ENCODE results near the gene IL18BP.

The IL18BP gene

GRCh38 chr11:72045849-72046248 is 47.1 kb downstream of the IL18BP start:
- DNase-seq (ENCODE audit: low read depth), result no peak

GRCh38 chr11:72048766-72049460 is 50.2 kb downstream of the IL18BP start:
- no peak for DNase-seq (ENCODE audit: low read depth)

Data from activated T-helper 9 cell treated with anti-CD3 and anti-CD28 coated beads, Interleukin-2, amount 50 U/mL, for 16 hours (primary cell).